HCT116 (cell line): ENCODE data around the gene SPDL1.

Experiments used
- EGR1 ChIP-seq: IDR thresholded peaks from 2 replicates; pipeline ENCODE4 v1.6.1; 2012; ENCODE audit warnings: low read depth
- SIN3A ChIP-seq: IDR thresholded peaks from 2 replicates; pipeline ENCODE4 v1.6.1; 2012; ENCODE audit warnings: low read depth
- TF ChIP-seq, protein P1 (sequence below): IDR thresholded peaks from 2 replicates; pipeline ENCODE4 v1.6.1; 2012
- TF ChIP-seq, protein P2 (sequence below): IDR thresholded peaks from 2 replicates; pipeline ENCODE4 v1.6.1; 2012; ENCODE audit warnings: low read depth

DNA sequence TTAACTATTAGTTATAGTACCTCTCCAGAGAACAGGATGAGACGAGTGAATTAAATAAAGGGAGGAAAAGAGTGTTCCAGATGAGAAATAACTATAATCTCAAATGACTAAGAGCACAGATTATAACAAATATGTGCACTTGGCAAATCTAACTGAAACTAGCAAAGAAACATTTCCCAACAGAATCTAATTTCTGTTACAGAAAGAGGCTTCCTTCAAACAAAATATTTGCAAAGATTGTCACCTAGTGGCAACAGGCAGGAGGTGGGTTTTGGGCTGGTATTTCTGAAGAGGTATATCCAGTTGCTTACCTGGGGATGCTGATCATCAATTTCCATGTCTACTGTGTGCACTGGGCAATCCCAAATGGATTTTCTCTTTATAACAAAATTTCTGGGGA is 5.6 kb upstream of the SPDL1 start:
- TF ChIP-seq EGR1 (no peak), SIN3A (no peak)
- TF ChIP-seq, protein P1, sequence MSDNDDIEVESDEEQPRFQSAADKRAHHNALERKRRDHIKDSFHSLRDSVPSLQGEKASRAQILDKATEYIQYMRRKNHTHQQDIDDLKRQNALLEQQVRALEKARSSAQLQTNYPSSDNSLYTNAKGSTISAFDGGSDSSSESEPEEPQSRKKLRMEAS, result no peak
- TF ChIP-seq, protein P2, sequence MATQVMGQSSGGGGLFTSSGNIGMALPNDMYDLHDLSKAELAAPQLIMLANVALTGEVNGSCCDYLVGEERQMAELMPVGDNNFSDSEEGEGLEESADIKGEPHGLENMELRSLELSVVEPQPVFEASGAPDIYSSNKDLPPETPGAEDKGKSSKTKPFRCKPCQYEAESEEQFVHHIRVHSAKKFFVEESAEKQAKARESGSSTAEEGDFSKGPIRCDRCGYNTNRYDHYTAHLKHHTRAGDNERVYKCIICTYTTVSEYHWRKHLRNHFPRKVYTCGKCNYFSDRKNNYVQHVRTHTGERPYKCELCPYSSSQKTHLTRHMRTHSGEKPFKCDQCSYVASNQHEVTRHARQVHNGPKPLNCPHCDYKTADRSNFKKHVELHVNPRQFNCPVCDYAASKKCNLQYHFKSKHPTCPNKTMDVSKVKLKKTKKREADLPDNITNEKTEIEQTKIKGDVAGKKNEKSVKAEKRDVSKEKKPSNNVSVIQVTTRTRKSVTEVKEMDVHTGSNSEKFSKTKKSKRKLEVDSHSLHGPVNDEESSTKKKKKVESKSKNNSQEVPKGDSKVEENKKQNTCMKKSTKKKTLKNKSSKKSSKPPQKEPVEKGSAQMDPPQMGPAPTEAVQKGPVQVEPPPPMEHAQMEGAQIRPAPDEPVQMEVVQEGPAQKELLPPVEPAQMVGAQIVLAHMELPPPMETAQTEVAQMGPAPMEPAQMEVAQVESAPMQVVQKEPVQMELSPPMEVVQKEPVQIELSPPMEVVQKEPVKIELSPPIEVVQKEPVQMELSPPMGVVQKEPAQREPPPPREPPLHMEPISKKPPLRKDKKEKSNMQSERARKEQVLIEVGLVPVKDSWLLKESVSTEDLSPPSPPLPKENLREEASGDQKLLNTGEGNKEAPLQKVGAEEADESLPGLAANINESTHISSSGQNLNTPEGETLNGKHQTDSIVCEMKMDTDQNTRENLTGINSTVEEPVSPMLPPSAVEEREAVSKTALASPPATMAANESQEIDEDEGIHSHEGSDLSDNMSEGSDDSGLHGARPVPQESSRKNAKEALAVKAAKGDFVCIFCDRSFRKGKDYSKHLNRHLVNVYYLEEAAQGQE, result no peak
